Suprapubic skin (tissue), 4 donors: ENCODE data around the gene ADAMTS17.

Experiments used
- EP300 ChIP-seq: sonication (generic); formaldehyde crosslinking; IDR thresholded peaks from one replicate; pipeline ENCODE4 v1.6.1; 2017; ENCODE audit warnings: antibody characterized with exemption
- POLR2AphosphoS5 ChIP-seq, 3 donors: sonication (generic); formaldehyde crosslinking; IDR thresholded peaks; one replicate each; pipeline ENCODE4 v1.6.1; 2017; ENCODE audit warnings: antibody characterized with exemption in 3 of 3
- TF ChIP-seq, protein P1 (sequence below), 2 donors: fragments of 200-600 bp in 1 of 2; fragments of 450-650 bp in 1 of 2; sonication (generic) in 1 of 2; IDR thresholded peaks; one replicate each; pipeline ENCODE4 v1.5.1; 2016 to 2019; ENCODE audit warnings: antibody characterized with exemption in 2 of 2, mild to moderate bottlenecking in 1 of 2, moderate library complexity in 1 of 2

DNA sequence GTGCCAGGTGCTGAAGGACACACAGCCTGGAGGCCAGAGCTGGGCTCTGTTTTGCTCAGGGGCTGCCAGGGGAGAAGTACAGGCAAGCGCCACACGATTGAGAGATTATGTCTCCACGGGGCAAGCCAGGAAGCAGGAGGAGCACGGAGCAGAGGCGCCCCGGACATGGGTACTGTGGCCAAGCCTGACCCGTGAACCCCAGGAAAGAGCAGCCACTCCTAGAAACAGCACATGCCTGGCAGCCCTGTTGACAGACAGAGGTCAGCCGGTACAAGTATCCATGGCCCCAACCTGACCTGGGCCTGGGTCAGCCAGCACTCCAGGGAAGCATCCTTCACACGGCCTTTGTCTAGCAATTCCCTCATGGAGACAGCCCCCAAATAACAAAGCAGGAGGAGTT lies 89.4 kb downstream of the ADAMTS17 start:
- TF ChIP-seq, protein P1, sequence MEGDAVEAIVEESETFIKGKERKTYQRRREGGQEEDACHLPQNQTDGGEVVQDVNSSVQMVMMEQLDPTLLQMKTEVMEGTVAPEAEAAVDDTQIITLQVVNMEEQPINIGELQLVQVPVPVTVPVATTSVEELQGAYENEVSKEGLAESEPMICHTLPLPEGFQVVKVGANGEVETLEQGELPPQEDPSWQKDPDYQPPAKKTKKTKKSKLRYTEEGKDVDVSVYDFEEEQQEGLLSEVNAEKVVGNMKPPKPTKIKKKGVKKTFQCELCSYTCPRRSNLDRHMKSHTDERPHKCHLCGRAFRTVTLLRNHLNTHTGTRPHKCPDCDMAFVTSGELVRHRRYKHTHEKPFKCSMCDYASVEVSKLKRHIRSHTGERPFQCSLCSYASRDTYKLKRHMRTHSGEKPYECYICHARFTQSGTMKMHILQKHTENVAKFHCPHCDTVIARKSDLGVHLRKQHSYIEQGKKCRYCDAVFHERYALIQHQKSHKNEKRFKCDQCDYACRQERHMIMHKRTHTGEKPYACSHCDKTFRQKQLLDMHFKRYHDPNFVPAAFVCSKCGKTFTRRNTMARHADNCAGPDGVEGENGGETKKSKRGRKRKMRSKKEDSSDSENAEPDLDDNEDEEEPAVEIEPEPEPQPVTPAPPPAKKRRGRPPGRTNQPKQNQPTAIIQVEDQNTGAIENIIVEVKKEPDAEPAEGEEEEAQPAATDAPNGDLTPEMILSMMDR (IDR thresholded peaks at IDR 0.05), result no peak
- TF ChIP-seq POLR2AphosphoS5 (IDR thresholded peaks at IDR 0.05) (no peak), EP300 (no peak)
